T47D (cell line): ENCODE data around the gene ADGRG3.

Source experiments
- DNase-seq, 2 experiments: peaks; one replicate each; pipeline versions ENCODE4 v3.0.0 to v3.0.0-alpha.2; 2011 to 2012; ENCODE audit warnings: low read depth in 1 of 2, low spot score in 1 of 2
- JUND ChIP-seq: IDR thresholded peaks from 2 replicates; pipeline ENCODE4 v1.6.1; 2012; ENCODE audit warnings: low read depth
- in situ Hi-C: cut with HindIII; loops from 2 replicates; pipeline ENCODE4 v1.10.0; 2016; ENCODE audit warnings: low sequenced_read_pairs, low pct_unique_long_range_greater_than_20kb

Gene ADGRG3

DNA sequence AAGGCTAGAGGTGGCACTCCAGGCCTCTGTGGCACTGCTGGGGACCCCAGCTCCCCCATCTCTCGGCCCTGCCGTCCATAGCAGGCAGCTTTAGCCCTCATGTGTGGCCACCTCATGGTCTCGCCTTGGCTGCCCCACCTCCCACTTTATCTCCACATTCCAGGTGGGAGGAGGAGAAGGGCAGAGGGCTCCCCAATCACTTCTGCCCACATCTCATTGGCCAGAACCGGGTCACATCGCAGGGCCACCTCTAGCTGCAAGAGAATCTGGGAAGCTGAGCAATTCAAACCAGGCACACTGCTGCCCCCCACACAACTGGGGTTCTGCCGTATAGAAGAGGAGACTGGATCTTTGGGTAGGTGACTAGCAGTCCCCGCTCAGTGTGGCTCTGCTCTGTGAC is 28.1 kb downstream of the ADGRG3 start:
- no peak for TF ChIP-seq JUND
- in situ Hi-C loops: no loop called here
- DNase-seq: no peak

DNA sequence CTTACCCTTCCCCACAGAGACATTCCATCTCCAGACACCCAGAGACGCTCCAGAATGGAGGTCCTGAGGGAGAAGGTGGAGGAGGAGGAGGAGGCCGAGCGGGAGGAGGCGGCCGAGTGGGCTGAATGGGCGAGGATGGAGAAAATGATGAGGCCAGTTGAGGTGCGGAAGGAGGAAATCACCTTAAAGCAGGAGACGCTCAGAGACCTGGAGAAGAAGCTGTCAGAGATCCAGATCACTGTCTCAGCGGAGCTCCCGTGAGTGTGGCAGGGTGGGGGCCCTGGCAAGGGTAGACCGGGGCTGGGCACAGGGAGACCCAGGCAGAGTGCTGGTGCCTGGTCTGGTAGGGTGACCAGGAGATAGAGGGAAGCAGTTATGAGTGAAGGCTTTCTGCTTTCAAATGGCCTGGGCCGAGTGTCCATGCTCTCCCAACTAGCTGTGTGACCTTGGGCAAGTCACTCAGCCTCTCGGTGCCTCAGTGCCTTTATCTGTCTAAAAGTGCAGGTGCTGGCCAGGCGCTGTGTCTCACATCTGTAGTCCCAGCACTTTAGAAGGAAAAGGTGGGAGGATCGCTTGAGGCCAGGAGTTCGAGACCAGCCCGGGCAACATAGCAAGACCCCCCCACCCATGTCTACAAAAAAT is 29.9 kb downstream of the ADGRG3 start:
- no peak for TF ChIP-seq JUND
- DNase-seq: no peak

DNA sequence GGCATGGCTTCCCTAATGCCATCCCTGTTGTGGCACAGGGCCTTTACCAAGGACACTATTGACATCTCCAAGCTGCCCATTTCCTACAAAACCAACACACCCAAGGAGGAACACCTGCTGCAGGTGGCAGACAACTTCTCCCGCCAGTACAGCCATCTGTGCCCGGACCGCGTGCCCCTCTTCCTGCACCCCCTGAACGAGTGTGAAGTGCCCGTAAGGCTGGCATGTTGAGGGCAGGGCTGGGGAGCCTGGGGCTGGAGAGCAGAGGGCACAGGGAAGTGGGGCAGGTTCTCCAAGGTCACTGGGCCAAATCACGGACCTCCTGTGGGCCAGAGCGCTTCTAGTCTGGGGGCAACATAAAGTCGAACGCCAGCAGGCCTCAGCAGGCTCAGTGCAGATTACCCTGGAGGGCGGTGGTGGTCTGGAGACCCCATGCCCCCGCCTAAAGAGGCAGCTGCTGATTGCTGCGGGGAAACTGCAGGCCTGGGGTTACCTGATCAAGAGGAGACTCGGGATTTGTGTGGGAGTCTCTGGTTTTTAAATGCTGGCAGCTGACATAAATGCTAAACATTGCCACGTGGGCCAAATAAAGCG is 30.8 kb downstream of the ADGRG3 start:
- TF ChIP-seq JUND: no peak
- in situ Hi-C loops: no loop called here
- DNase-seq: no peak

More for the DNA sequence above, 29.9 kb downstream of the ADGRG3 start:
- in situ Hi-C loops: no loop called here

DNA sequence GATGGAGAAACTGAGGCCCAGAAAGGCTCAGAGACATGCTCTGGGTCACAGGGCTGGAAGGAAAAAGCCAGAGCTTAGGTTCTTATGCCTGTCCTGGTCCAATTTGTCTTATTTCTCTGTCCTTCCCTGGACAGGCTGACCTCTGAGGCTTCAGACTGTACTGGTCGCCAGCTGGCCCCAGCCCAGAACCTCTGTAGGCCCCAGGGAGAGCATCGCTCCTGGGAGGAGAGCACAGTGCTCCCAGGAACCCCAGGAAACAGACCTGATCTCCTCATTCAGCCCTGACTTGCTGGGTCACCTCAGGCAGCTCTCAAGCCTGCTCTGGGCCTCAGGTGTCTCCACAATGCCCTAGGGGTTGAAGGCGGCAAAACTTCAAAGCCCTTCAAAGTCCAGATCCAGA is 31.4 kb downstream of the ADGRG3 start:
- in situ Hi-C loops: no loop called here
- DNase-seq: no peak
- TF ChIP-seq JUND: no peak

DNA sequence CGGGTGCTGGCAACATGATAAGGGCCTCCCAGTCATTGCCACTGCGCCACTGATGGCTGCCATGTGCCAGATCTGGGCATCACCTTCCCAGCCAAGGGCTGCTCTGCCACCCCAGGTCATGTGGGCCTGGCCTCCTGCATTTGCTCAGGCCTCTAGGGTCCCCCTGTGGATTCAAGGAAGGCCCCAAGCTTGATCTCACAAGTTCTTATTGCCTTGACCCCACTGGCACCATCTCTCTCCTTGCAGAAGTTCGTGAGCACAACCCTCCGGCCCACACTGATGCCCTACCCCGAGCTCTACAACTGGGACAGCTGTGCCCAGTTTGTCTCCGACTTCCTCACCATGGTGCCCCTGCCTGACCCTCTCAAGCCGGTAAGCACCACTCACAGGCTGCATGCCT is 31.8 kb downstream of the ADGRG3 start:
- no peak for TF ChIP-seq JUND
- DNase-seq: no peak
- in situ Hi-C loops: no loop called here

DNA sequence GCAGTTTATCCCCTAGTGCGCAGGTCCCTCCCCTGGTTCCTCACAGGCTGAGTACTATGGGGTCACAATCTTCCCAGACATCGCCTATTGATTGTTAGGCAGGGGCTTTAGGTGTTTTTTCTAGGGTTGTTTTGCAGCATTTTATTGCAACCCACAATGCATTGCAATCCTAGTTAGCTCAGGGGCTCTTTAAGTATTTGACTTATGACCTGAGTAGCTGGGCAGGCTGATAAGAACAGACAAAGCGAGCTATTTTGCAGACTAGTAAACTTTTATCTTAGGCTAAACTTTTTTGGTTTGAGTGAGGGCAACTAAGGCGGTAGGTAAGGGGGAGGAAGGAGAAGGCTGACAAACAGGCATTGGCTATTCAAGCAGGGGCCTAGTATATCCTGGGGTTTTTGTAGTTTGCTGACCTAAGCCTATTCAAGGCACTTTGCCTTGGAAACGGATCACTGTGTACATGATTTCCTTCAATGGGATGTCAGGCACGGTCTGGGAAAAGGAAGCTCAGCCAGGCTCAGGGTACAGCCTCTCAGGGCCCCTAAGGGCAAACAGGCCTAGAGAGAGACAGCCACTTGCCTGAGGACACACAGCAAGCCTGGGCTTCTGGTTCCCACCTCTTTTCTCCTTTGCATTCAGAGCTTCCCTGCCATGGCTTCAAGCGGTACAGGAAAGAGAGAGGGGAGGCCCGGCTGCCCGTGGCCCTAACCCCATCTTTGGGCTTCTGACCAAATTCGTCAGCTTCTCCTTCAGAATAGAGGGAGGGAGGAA is 32.9 kb downstream of the ADGRG3 start:
- TF ChIP-seq JUND: no peak
- DNase-seq: no peak
- in situ Hi-C loops: no loop called here

DNA sequence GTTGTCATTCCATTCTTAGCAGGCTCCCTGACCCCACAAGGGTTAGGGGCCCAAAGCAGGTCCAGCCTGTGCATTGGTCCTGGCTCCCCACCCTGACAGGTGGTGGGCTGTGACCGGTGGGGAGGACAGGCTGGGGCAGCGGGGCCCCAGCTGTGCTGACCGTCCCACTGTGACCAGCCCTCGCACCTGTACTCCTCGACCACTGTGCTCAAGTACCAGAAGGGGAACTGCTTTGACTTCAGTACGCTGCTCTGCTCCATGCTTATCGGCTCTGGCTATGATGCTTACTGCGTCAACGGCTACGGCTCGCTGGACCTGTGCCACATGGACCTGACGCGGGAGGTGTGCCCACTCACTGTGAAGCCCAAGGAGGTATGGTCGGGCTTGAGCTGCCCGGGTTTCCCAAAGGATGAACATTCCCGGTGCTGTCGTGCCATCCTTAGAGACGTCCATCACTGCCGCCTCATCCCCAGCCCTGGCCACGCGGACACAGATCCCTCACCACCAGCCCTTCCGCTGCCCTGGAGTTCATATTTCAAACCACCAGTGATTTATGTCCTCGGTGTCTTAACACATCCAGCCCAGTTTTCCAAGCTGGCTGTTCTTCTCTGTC is 33.8 kb downstream of the ADGRG3 start:
- in situ Hi-C loops: no loop called here

DNA sequence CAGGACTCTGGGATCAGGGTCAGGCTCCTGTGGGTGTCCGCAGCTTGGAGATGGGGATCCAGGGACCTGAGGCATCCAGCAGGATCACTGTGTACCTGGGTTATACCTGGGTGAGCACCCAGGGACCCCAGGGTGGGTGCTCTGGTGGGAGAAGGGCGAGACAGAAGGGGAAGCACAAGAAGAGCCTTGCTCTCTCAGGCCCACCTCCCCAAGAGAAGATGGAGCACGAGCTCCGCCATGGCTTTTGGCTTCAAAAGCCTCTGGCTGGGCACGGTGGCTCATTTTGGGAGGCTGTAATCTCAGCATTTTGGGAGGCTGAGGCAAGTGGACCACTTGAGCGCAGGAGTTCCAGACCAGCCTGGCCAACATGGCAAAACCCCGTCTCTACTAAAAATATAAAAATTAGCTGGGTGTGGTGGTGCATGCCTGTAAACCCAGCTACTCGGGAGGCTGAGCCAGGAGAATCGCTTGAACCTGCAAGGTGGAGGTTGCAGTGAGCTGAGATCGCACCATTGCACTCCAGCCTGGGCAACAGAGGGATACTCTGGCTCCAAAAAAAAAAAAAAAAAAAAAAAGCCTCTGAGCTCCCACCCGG is 35.4 kb downstream of the ADGRG3 start:
- in situ Hi-C loops: no loop called here
- TF ChIP-seq JUND: no peak
- DNase-seq: no peak

More for the DNA sequence above, 33.8 kb downstream of the ADGRG3 start:
- TF ChIP-seq JUND: no peak
- DNase-seq: no peak

DNA sequence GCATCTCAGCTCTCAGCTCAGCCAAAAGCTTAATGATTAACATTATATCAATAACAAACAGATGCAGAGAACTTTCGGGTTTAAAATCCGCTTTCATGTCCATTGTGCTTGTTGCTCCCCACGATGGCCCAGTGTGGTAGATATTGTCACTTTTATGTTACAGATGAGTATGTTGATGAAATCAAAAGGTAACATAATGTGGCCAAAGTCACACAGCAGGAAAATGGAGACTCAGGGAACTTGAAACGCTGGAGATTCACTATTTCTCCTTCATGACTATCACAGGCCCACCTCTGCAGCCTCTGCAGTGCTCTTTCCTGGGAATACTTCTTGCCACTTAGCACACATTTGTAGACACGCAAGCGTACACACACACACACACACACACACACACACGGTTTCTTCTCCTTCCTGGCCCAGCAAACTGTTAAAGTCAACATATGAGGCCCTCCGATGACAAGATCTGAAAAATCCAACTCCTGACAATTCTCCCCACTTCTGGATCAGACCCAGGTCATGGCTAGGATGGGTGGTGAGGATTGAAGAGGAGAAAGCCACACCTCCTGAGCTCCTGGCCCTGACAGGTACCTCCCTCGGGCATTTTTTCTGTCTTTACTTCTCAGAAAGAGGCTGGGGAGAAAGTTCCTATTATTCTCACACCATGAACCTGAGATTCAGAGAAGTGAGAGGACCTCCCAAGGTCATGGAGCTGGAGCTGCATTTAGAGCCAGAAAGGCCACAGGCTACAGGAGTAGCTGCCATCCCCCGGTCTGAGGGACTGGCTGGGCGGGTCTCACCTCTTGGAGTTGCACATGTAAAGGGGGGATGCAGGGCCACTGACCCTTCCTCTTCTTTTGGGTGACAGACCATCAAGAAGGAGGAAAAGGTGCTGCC is 36.2 kb downstream of the ADGRG3 start:
- in situ Hi-C loops: no loop called here
- TF ChIP-seq JUND: no peak
- no peak for DNase-seq

DNA sequence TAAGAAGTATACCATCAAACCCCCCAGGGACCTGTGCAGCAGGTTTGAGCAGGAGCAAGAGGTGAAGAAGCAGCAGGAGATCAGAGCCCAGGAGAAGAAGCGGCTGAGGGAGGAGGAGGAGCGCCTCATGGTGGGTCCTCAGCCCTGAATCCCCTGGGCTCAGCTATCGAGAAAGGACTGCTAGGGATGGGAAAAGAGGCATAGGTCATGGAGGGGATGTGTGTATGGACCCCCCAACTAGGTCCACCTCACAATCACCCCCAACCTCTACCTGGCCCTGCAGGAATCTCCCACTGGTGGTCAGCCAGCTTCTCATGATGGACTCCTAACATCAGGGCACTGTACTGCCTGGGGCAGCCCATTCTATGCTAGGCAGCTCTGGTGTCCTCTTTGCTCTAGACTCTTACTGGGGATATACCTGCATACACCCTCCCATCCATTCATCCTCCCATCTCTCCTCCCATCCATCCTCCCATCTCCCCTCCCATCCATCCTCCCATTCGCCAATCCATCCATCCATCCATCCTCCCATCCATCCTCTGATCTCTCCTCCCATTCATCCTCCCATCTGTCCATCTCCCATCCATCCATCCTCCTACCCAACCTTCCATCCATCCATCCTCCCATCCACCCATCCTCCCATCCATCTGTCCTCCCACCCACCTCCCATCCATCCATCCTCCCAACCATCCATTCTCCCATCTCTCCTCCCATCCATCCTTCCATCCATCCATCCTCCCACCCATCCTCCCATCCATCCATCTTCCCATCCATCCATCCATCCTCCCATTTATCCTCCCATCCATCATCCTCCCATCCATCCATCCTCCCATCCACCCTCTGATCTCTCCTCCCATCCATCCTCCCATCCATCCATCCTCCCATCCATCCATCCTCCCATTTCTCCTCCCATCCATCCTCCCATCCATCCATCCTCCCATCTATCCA is 37.1 kb downstream of the ADGRG3 start:
- in situ Hi-C loops: no loop called here

DNA sequence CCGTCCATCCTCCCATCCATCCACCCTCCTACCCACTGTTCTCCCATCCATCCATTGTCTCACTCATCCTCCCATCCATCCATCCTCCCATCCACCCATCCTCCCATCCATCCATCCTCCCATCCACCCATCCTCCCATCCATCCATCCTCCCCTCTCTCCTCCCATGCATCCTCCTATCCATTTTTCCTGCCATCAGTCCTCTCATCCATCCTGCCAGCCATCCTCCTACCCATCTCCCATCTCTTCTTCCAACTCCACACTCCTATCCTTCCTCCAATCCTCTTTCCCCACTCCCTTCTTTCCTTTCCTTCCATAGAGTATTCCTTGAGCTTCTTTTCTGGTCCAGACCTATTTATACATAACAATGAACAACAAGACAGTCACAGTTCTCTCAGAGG is 38.6 kb downstream of the ADGRG3 start:
- TF ChIP-seq JUND: no peak
- in situ Hi-C loops: no loop called here
- no peak for DNase-seq

More for the DNA sequence above, 37.1 kb downstream of the ADGRG3 start:
- TF ChIP-seq JUND: no peak
- DNase-seq: no peak
